HPDE6-E6E7 (cell line): Measurements from ENCODE around the gene TLL1.

Experiments
- DNase-seq: peaks from one replicate; pipeline ENCODE4 v3.0.0; 2011; ENCODE audit warnings: missing footprints; ENCODE audit errors: extremely low spot score

The TLL1 gene

GRCh38 chr4:165894159-165894558 is 21.1 kb downstream of the TLL1 start:
- no peak for DNase-seq

- DNase-seq, result peak; percentile 49
Observed at GRCh38 chr4:165905405-165906027, 32.5 kb downstream of the TLL1 start.

GRCh38 chr4:165906272-165906671 is 33.2 kb downstream of the TLL1 start:
- no peak for DNase-seq

DNA sequence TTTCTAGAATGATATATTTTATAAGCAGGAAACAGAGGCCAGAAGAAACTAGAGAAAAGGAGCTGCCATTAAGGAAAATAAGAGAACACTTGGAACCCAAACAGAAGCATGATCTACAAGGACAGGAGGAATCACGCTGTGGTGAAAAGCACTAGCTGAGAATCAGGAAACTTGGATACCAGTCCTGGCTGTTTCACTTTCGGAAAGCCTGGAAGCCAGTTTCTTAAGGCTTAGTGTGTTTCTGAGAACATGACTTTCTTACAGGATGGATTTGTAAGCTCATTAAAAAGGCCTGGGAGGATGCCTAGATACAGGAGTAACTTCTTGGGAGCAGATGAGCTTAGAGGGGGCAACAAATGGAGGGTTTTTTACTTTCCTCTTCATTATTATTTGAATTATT is 36.9 kb downstream of the TLL1 start:
- no peak for DNase-seq

DNA sequence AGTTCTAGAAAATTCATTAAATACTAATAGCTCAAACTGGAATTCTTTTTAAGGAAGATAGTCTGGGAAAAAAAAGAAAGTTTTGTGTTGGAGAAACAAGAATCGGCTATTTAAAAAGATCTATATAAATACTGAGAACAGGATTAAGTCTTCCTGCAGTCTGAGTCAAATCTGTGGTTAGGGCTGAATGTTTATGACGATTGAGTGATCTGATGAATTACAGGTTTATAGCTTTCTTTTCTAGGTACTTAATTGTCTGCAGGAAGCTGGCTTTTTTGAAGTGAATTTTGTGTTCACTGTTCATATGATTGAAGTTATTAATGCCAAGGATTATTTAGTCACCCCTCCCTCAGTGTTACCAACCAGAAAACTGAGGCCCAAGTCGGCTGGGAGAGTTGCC is 42.2 kb downstream of the TLL1 start:
- DNase-seq, result no peak

DNA sequence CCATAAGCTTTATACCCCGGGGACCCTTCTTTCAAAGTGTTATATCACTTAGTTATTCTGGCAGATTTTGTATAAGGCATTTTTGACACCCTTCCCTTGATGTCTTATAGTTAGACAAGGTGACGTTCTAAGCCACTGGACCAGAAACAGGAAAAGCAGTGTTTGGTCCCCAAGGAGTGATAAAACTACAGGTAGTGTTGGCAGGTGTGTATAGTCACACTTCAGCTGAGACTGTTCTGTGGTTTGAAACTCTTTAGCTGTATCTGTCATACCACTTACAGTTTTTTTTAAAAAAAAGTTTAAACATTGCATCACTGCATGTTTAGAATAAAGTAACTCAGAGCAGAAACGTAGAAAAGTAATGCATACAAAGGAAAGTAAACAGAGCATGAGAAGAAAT is 48.5 kb downstream of the TLL1 start:
- no peak for DNase-seq

DNA sequence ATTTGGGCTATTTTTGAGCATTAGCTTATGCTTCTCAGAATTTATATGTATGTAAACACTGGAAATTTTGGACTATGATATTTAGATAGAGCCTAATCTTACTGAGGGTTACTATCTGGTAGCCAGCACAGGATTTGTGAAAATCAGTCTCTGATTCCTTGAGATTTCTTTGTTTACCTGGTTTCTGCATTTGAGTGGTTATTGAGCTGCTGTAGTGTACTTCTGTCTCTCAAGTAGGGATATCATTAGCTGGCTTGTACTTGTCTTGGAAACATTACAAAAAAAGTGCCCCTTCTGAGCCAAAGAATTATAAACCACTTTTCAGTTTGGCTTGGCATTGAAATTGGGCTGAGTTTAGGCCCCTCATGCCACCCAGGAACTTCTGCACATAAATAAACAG is 49.7 kb downstream of the TLL1 start:
- DNase-seq, result no peak

DNA sequence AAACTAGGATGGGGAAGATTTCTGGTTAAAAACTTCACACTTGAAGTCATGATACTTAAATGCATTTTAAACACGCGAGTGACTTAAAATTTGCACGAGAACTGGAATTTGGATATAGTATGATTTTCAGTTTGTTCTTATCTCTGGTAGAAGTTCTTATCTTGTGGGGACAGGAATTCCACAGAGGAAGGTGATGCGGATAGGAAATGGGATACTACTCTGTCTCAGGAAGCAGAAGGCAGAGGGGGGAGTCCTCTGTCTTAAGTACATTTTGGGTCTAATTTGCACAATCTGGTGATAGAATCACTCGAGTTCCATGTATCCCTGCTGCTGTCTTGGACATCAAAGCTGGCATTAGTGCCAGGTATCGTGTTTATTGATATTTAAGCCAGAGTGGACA is 53.3 kb downstream of the TLL1 start:
- no peak for DNase-seq

GRCh38 chr4:165927366-165927765 is 54.3 kb downstream of the TLL1 start:
- DNase-seq, result no peak

DNA sequence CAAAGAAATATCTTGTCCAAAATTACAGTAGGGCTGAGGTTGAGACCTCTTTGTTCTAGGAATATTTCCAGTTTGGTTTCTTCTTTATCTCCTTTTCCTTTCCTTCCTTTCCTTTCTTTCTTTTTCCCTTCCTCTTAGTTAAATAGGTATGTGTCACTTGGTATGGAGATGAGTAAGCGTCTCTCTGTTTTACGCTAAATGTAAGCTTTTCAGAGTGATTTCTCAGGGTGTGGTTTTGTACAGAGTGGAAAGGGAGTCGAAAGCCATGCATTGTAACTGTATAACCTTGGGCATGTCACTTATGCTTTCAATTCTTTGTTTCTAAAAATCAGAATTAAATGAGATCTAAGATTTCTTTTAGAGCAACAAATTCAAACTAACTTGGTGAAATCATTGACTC is 54.8 kb downstream of the TLL1 start:
- no peak for DNase-seq

GRCh38 chr4:165928601-165929000 is 55.6 kb downstream of the TLL1 start:
- DNase-seq, result no peak

DNA sequence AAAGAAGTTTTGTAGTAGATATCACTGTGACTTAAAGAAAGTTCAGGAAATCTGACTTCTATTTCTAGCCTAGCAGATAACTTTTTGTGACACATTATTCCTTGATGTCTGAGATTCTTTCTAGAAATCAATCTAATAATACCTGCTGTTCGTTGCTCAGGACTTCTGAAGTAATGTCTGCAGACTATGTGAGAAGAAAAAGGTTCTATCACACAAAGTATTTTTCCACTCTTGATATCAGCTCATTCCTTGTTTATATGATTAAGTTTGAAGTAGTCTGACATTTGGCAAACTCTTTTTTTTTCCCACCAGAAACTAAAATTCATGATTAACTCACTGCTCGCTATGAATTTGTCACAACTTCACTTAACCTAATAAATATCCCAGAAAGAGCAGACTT is 56.6 kb downstream of the TLL1 start:
- DNase-seq, result no peak

DNA sequence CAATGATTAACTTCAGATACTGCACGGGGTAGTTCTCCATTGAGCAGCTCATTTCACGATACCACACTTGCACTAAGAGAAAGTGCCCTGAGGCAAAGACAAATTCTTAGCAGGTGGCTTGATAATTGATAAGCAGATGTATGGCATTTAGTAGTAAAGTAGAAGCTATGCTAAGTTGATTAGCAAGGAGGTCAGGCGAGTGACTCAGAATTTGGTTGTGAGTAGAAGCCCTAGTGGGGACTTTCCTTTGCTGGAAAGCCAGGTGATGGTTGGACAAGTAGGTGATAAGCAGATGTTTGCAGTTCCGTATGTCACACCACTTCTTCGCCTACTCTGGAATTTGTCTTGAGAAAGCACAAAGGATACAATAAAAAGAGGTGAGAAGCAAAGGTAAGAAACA is 58.7 kb downstream of the TLL1 start:
- no peak for DNase-seq

DNA sequence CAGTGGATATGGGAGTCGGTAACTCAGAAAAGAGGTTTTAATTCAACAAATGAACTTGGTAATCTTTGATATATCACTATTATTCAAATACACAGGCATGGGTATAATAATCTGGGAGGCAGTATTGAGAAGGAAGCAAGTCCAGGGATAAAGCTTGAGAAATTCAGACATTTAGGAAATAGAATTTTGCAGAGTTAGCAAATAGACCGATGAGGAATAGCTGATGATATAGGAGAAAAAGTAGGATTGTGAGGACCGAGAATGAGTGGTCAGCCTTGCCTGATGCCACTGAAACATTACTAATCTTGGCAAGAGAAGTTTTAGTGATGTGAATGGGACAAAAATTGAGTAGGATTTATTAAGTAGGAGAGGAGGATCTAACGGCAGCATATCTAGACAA is 71.9 kb downstream of the TLL1 start:
- DNase-seq, result no peak

DNA sequence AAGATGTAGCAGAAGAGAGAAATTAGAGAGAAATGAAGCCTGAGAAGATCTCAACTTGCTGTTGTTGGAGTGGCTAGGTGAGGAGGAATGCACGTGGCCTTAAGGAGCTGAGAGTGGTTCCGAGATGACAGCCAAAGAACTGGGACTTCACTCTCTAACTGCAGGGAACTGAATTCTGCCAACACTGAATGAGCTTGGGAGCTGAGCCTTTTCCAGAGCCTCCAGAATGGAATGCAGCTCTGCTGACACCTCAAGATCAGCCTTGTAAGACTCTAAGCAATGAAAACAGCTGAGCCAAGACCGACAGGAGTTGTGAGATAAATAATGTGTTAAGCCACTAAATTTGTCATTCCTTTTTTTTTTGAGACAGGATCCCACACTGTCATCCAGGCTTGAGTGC is 73.0 kb downstream of the TLL1 start:
- no peak for DNase-seq

DNA sequence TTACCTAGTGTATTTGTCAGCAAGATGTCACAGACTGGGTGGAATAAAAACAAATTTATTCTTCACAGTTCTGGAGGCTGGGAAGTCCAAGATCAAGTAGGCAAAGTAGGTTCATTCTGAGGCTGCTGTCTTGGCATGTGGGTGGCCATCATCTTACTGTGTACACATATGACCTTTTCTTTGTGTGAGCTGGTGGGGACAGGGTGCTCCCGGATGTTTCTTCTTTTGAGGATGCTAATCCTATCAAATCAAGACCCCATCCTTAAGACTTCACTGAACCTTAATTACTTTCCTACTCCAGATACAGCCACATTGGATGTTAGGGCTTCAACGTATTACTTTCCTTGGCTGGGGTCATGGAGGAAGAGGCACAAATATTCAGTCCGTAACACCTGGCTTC is 74.0 kb downstream of the TLL1 start:
- DNase-seq, result no peak

GRCh38 chr4:165953181-165953580 is 80.1 kb downstream of the TLL1 start:
- DNase-seq, result no peak

DNA sequence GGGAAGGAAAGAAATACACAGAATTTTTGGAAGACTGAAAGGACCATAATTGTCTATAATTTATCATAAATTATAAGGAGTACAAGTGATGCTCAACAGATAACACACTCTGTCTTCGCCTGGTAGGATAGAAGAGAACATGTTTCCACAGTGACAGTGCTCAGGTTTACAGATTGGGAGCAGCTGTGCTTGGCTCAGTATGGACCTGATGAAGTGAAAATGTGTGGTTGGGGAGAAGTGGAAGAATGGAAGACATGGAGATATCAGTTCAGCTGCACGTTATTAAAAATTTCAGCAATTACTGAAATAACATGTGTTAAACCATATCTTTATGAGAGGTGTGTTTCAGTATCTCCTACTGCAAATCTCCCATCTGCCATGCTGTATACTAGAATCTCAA is 90.6 kb downstream of the TLL1 start:
- no peak for DNase-seq

GRCh38 chr4:165964591-165964990 is 91.6 kb downstream of the TLL1 start:
- DNase-seq, result no peak

- DNase-seq, result no peak
Observed at GRCh38 chr4:165965503-165965902, 92.5 kb downstream of the TLL1 start.

- DNase-seq, result no peak
Observed at GRCh38 chr4:165966833-165967232, 93.8 kb downstream of the TLL1 start.

GRCh38 chr4:165967486-165967885 is 94.4 kb downstream of the TLL1 start:
- peak; percentile 74 for DNase-seq

DNA sequence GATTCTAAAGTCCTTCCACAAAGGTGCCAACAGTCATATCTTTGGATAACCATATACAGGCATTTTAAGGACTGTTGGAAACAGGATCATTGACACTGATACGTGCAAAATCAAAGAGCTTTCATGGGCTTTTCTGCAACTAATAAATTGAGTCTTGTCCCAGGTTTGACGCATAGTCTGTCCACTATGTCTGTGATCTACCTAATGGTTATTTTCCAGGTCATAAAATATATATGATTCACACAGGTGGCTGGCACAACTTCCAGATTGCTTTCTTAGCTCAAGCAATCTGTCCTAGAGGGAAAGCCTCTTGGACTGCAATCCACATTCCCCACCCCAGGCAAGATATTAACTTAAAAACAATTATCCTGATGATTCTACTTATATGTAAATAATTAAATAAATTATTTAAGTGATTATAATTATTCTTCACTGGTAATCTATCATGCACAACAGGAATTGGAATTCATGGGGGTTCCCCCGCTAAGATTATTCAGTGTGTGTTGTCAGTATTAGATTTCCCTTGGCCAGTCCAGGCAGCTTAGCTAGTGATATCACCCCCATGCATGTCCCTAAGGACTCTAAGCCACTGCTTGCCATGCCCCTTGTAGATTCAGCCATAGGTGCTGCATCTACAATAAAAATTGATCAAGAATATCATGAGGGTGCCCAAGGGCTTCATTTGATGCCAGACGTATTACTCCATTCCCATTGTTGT is 97.8 kb downstream of the TLL1 start:
- no peak for DNase-seq

DNA sequence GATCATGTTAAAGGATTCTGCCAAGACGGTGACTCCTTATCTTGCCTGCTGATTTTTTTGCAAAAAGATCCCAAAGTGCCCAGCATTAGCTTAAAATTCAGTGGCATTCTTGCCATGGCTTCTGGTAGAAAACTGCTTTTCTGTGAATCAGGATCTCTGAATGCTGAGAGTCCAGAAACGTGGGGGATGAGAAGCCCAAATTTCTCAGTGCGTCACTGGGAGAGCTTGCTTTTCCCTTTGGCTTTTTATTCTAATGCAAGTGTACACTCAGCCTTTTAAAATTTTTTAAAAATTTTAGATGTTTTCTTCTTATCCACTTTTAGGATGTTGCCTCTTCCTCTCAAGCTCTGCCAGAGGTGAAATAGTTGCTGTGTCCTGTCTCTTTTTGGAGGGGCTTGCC is 98.4 kb downstream of the TLL1 start:
- DNase-seq, result no peak
